Measurements from ENCODE around the gene PCDH1.
"Not testable (repeated sequence)": the region's sequence is repeated elsewhere in the genome, so short reads cannot be mapped to it uniquely, and the experiment has no call there.

Gene PCDH1

DNA sequence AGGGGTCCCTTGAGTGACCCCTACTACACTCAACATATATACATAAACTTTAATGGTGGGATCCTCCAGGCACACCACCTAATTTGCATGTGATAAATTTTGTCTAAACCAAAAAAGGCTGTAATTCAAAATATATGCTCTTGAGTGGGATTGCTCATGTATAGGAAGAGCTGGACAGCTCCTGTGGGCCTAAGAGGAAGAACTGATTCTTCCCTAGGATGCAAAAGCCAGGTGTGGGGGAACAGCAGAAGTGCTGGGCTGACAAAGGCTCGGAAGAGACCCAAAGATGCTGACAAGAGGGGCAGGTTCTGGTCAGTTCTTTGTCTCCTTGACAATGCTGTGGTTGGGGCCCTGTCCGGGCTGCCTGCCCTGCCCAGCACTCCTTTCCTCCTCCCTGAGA, 43.9 kb downstream of the PCDH1 start:
- no peak for DNase-seq (ENCODE audit: low spot score)

DNA sequence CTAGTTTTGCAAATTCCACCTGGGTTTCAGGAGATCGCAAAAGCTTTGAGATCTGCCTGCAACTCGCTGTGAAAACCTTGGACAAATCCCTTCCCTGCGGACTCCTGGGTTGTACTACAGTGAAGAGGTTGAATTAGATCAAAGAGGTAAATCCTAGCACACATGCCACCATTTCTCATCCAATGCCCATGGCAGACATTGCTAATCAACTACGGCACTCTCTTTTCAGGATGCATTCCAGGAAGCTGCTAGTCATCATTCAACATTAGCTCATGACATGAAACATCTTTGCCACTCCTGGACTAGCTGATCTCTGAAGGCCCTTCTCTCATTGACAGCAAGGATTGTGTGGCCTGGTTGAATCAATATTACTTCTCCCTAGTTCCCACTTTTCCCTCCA, 46.1 kb downstream of the PCDH1 start:
- no peak for DNase-seq (ENCODE audit: low spot score)

DNA sequence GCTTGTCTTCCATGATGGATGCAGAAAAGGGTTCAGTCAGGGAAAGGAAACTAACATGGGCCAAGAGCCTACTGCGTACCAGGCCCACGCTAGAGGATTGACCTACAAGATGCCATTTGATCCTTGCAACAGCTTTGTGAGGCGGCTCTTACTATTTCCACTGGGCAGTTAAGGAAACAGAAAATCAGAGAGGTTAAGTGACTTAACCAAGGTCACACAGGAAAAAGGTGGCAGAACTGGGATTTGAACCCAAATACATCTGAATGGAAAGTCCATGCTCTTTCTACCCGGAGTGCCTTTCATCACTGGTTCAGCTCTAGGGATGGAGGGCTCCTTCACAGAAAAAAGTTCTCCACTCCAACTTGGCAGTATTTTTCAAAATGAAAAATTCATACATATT, 50.0 kb downstream of the PCDH1 start:
- DNase-seq (ENCODE audit: low spot score), result no peak

DNA sequence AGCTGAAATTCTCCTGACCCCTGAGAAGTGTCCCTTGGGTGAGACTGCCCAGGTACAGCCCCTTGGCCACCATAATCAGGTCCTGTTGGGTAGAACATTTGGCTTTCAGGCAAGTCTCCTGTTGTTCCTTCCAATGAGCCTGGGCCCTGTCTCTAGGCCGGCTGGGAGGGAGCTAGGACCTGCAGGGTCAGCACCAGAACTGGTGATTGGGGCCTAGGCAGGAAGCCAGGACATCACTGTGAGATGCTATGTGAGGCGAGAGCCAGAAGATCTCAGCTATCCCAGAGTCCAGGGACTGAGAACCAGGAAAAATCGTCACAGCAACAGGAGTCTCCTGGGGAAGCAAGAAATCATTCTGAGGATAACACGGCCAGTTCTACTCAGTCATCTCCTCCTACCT, 51.5 kb downstream of the PCDH1 start:
- no peak for DNase-seq (ENCODE audit: low spot score)

DNA sequence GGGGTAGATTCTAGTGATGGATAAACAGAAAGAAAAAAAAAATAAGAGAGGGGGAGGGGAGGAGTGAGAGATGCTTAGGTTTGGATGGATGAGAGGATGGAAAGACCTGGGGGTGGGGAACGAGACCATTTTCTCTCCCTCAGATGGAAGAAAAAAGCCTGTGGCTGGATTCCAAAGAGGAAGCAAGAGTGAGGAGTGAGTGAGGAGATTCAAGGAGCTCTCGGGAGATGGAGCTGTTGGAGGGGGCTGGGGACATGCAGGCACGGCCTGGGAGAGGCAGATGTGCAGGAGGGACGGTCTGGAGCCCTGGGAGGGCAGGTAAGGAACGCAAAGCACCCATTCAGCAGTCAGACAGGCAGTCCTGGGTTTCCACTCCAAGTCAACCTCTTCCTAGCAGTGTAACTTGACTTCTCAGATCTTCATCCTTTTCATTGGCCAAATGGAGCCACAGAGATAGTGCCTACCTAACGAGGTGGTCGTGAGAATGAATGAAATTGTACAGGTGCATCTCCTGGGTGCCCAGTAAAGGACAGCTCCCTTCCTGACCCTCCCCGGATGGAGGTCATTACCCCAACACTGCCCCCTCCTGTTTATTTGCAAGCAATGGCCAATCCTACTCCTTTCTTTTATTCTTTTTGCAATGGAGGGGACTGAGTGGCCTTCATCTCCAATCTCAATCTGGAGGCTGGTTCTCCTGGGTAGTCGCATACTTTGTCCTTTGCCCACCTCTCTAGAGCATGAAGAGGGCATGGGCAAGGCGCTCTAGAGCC, 52.2 kb downstream of the PCDH1 start:
- no peak for DNase-seq (ENCODE audit: low spot score)

DNA sequence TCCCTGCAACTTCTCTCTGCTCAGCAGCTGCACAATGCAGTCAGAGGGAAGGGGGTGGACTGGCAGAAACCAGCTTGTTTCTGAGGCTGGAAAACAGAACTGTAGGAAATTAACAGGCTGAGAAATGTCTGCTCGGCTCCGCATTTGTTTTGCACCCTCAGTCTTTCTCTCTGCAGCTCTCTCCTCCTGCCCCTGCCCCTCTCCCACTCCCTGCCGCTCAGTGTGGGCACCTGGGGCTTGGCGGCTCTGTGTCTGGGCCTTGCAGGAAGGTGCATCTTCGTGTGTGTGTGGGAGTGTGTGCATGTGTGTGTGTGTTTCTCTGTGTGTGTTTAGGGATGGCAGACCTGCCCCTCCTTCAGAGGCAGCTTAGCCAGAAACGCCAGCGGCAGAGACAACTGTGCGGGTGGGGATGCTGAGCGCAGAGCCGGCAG, 53.0 kb downstream of the PCDH1 start:
- no peak for DNase-seq (ENCODE audit: low spot score)

DNA sequence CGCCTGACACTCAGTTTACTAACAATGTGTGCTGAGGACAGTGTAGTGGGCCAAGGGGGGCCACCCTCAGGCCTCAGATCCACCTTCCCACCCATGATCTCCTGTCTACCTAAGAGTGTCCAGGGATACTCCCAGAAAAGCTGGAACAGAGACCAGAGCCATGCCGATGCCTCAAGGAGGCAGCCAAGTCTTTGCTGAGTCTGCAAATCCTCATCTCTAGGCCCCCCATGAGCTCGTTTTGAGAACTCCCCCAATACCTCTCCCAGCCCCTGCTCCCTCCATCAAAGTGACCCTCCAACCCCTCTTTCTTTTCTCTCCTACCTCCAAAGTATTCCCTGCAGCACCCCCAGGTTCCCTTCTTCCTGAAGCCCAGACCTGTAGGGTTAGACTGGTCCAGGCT, 53.5 kb downstream of the PCDH1 start:
- no peak for DNase-seq (ENCODE audit: low spot score)

DNA sequence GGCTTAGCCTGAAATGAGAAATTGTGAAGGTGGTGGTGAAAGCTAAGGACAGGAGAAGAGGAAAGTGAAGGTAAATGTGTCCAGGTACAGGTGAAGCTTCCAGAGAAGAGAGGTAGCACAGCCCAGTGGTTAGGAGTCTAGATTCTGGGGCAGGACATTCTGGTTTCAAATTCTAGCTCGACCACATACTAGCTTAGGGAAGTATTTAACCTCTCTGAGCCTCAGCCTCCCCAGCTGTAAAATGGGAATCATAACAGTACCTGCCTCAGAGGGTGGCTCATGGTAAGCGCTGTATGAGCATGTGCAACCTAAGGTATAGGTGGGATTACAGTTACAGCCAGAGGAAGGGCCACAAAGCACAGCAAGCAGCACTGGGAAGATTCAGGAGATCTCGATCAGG, 55.2 kb downstream of the PCDH1 start:
- DNase-seq (ENCODE audit: low spot score), result no peak

DNA sequence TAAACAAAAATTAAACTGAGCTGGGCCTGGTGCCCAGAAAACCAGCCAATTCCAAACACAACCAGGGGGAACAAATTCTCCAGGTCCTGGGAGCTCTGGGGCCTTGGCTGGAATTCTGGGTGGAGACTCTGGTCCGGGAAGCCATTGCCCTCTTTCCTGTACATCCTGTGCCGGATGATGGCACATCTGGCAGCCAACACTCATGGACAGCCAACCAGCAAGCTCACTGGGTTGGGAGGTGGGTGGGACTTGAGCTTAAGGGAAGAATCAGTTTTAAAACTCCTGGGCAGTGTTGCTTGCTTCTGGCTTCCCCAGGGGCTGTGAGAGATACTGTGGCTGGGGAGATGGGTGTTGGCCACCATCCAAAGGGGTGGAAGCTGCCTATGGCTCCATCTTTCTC, 56.1 kb downstream of the PCDH1 start:
- DNase-seq (ENCODE audit: low spot score), result no peak

DNA sequence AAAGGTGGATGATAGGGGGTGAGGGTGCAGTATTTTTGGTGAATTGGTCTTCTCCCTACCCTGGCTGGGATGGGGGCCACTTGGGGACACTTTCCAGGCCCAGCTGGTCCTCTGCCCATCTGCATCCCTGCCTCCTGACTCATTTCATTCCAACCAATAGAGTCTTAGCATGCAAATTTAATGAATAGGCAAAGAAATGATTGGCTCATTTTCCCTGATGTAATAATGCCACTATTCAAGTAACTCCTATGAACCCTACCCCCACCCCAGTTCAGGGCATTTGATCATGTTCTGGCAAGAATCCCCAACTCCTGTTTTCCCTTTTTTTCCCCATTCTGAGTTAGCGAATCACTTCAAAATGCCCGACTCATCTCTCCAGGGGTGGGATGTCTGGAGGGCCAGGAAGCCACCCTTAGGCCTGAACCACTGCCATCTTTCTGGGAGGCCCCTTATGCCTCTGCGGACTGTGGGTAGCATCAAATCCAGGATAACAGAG, 56.7 kb downstream of the PCDH1 start:
- DNase-seq (ENCODE audit: low spot score), result no peak

DNA sequence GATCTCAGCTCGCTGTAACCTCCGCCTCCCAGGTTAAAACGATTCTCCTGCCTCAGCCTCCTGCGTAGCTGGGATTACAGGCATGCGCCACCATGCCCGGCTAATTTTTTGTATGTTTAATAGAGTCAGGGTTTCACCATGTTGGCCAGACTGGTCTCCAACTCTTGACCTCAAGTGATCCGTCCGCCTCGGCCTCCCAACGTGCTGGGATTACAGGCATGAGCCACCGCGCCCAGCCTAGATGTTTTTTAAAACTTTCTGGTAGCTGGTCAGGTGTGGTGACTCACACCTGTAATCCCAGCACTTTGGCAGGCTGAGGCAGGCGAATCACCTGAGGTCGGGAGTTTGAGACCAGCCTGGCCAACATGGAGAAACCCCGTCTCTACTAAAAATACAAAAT, 57.5 kb downstream of the PCDH1 start:
- not testable (repeated sequence) for DNase-seq (ENCODE audit: low spot score)

DNA sequence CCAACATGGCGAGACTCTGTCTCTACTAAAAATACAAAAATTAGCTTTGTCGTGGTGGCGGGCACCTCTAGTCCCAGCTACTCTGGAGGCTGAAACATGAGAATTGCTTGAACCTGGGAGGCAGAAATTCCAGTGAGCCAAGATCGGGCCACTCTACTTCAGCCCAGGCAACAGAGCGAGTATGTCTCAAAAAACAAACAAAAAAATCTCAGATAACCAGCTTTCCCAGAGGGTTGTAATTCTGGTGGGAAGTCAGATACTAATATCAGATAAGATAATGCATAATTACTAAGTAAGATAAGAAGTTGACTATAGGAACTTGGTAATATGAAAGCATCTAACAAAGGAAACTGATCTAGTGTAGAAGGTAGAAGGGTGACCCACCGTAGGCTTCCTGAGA, 60.6 kb downstream of the PCDH1 start:
- no peak for DNase-seq (ENCODE audit: low spot score)

DNA sequence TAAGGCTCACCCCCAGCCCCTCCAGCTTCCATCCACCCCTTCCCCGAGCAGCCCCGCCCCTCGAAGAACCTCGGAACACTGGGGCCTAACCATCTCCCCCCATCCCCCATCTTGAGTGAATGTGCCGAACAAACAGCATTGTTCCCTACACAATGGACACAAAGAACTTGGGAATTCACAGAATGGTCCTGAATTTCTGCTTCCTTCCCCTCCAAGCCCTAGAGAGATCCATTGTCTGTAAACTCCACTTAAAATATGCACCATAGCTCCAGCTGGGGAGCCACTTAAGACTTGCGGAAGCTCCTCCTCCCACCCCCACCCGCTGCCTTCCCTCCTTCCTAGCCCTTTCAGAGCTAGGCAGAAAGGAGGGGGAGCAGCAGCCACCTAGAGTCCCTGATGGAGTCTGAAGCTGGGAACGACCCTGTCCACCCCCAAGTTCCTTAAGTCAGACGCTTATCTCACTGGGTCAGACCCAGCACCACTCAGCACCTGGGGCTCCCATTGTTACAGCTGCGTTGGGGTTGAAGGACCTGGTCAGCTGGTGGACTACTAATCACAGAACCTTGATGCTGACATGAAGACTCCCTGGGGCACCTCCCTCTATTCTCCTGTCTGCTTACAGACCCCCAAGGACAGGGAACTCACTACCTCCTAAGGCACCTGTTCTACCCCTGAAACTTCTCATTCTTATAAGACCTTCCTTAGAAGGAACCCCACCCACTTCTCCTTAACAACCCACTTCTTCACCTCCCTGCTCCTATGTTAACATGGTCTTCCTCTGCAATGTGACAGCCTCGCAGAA, 61.4 kb downstream of the PCDH1 start:
- no peak for DNase-seq (ENCODE audit: low spot score)

DNA sequence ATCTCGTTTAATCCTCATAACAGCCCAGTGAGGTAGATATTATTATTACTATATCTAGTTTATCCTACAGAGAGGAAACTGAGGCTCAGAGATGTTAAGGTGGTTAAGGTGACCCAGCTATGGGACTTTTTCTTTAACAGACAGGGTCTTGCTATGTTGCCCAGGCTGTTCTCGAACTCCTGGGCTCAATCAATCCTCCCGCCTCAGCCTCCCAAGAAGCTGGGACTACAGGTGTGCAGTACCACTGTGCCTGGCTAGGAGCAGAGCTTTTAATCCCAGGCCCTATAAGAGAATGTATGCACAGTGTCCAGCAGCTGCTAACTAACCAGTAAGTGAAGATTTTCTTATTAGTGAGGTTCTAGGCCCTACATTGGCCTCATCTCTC, 62.4 kb downstream of the PCDH1 start:
- no peak for DNase-seq (ENCODE audit: low spot score)

DNA sequence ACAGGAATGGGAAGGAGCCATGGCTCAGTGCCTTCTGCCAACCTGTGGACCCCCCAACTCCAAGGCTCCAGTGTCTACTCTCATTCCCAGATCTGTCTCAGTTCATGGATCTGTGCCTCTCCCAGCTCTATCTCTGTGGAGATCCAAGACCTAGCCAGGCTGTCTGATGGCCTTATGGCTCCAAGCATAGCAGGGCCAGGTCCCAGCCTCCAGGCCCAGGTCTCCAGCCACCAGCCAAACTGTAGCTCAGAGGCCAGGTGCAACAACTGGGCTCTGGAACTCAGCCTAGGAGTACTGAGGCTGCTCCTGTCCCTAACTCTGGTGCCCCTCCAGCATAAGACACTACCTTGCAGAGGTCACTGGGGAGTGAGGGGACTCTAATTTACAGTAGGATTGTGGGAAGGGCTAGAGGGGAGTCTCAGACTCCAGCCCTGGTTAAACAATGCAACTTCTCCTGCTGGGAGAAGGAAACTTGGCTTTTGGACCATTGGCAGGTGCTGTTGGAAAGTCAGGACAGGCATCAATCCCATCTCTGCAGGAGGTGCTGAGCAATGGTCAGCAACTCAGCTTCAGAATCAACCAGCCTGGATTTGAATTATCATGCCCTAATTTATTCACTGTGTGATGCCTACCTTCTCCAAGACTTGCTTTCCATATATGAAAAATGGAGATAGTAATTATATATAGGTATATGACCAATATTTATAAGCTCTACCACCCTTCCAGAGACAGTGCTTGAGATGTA, 63.0 kb downstream of the PCDH1 start:
- no peak for DNase-seq (ENCODE audit: low spot score)

DNA sequence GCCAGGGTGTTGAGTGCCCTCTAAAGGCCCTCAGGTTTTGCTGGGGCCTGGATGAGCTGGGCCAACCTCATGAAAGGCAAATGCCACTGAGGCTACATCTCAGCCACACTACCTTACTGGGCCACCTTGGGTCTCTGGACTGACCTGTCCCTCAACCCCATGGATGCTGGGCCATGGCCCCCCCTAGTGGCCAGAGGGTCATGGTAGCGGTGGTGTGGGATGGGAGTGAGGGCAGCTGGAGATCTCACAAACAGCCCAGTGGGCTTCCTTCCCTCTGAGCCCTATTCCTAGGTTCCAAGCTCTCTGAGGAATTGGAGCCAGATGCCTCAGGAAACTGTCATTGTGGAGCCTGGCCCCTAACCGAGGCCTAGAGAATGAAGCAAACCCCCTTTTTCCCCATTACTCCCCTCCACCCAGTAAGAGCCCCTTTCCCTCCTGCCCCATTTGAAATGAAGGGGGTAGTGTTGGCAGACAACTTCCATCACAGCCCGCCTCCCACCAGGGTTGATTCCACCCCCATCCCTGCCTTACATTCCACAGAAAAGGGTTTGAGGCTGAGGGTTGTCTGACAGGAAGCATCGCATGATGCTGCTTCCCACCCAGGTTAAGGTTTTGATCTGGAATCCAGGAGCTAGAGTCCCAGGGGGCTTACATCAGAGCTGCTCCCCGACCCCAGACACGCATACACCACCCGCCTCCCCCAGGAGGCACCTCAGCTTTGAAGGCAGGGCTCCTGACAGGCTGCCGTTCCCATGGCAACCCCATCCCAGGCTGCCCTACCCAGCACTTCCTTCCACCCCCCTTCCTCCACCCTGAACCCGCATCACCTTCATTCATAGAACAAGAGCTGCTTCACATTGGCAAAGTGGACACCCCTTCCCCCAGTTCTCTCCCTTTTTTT, 63.9 kb downstream of the PCDH1 start:
- DNase-seq (ENCODE audit: low spot score), result no peak

DNA sequence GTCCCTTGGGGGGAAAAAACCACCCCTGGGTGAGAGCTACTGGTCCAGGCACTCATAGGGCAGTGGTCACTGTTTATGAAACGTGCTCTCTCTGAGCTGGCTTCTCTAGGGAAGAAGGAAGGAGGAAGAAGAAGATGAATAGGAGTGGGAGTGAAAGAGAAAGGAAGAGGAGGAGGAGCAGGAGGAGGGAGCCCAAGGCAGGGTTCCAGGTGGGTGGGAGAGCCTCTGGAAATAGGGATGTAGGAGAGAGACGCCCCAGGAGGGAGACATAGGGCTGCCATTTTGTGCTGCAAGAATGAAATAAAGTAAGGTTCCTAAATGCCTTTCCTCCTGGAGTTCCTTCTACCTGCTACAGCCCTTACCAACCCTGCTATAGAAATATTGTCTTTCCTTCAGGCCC, 65.7 kb downstream of the PCDH1 start:
- DNase-seq (ENCODE audit: low spot score), result no peak

DNA sequence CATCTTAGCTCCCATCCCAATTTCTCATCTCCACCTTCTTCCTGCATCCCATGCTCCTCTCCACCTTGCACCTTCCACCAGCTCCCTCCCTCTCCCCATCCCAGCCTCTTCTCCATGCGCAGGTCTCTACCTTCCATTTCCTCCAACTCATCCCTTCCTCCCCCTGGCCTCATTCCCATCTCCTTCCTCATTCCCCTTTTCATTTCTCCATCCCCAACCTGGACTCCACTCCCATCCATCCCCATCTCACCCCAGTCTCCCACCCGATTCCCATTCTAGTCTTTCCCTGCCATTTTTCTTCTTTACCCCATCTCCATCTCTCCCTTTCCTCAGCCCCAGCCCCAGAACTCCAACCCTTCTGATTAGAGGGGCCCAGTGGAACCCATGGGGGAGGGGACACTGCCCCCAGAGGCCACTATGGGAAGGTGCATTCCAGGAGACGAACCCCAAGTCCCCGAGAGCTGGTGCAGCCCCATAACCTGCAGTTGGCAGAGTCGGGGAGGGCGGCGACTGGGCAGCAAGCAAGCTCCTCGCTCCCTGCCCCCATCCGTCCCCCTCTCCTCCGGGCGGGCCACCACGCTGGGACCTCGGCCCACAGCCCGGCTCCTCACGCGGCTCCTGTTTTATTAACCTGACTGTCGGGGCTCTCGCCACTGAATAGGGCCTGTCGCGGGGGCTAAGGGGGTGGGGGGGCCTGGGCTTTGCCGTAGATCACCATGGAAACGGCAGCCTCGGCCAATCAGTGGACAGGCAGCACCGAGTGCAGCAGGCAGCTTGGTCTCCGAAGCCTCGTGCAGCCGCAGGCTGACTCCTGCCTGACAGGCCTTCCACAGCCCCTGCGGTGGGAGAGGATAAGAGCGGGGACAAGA, 66.7 kb downstream of the PCDH1 start:
- DNase-seq (ENCODE audit: low spot score), result no peak

DNA sequence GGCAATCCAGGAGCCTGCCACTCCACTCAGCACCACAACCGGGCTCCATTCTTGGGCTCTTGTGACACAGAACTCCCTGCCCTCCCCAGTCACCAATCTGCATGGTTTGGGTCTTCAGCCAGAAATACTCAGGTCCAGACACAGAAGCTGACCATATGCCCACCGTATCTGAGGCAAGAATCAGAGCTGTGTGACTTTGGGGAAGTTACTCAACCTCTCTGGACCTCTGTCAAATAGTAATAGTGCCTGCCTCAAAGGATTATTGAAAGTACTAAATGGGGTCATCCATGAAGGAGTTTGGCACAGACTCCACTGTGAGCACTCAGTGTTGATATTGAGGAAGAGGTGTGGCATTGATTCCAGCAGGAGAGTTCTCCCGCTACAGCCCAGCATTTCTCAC, 67.5 kb downstream of the PCDH1 start:
- no peak for DNase-seq (ENCODE audit: low spot score)

DNA sequence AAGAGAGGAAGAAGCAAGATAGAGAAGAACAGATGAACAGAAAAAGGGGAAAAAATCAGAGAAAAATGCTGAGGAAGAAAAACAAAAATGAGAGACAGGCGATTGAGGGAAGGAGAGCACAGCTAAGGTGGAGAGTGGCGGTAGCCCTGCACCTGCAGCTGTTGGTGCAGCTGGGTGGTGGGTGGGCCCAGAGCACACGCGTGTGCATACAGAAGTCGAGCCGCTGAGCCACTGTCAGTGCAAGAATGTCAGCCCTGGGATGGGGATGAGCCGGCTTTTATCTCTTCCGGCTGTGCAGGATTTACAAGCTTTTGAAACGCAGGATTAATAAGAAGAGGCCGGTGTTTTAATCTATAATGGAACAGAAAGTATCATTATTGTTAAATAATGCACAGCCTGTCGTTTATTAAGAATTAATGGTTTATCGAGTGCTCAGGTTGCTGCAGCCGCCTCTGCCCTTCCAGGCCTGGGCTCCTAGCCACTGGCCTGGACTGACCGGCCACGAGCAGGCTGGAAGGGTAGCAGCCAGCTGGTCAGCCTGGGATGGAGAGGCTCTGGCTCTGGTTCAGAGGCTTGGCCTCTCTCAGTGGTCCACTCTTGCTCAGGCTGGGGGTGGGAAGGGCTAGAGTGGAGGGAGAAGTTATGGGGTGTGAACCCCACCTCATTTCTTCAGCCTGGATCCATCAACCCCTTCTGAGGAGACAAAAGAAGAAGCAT, 68.7 kb downstream of the PCDH1 start:
- no peak for DNase-seq (ENCODE audit: low spot score)

All from left forelimb (tissue), 1 donor.